Hematopoietic multipotent progenitor cell treated with erythropoietin and hydrocortisone succinate and interleukin-3 and kit ligand, for 17 days (in vitro differentiated cells): ENCODE data around the gene OLFM2.
"Not testable (repeated sequence)": the region's sequence is repeated elsewhere in the genome, so short reads cannot be mapped to it uniquely, and the experiment has no call there.

Experiments
- DNase-seq: peaks from one replicate; pipeline ENCODE4 v3.0.0-alpha.2; 2015; ENCODE audit warnings: low spot score

Gene OLFM2

DNA sequence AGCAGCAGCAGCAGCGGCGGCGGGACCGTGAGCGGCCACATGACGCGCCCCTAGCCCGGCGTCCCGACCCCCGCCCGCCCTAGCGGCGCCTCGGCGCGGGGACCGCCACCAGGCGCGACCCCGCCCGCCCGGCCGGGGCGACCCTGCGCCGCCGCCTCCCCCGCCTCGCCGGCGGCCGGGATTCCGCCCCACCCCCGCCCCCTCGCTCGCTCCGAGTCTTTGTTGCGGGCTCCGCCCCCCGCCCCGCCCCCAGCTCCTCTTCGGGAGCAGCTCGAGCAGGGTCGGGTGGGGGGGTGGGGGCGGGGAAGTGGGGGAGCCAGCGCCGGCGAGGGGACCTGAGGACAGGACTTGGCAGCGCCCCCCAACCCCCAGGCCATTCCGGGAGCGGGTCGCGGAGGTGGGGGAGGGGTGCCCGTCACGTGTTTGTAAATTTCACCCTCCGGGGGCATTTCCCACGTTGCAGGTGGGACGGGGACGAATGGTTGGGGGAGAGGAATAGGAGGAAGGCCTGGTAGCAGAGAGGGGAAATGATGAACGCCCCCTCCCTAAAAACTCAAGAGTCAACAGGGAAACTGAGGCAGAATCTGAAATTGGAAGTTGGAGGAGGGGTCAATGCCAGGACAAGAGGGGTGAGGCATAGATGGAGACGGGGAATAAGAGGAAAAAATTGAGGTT is at the start of gene OLFM2:
OLFM2 (minus strand) TSS at position 190 of the 675 bp plus-strand sequence; CDS start at position 41, 149 bp downstream.
- DNase-seq, result no peak

DNA sequence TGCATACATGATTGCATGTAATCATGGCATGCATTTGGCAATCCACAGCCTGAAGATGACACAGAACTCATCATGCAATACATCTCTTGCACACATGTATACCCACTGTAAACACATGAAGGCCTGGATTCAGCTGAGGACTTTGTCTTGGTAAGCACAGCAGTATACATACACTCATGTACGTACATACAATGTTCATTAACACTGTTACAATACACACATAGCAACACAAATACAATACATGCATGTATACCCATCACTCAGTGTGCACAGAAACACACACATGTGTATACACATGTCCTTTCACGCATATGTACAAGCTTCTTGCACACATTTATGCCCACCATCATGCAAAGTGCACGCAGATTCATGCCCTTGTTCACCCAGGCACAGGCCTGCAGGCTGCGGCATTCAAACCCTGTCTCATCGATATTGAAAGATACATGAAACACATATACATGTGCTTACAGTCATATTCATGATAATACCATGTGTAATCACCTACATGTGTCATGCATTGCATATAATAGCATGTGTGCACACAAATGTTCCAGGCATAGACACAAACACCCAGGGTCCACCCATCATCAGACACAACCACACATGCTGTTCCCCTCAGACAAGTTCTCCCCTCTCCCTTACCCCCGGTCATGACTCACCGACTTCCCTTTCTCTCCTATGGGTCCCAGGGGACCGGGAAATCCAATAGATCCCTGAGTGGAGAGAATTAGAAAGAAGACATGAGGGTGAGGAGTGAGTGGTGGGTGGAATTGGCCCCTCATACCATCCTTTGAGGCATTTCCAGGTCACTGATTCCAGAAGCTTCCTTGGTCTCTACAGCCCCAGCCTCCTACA is 45.3 kb upstream of the OLFM2 start:
- no peak for DNase-seq

DNA sequence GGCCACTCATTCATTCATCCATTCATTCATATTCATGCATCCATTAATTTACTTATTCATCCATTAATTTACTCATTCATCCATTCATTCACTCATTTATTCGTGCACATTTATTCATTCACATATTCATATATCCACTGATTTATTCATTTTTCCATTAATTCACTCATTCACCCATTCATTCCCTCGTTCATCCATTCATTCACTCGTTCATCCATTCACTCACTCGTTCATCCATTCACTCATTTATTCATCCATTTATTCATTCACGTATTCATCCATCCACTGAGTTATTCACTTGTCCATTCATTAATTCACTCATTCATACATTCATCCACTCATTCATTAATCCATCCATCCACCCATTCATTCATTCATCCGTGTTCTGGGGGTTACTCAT is 35.8 kb upstream of the OLFM2 start:
- no peak for DNase-seq

DNA sequence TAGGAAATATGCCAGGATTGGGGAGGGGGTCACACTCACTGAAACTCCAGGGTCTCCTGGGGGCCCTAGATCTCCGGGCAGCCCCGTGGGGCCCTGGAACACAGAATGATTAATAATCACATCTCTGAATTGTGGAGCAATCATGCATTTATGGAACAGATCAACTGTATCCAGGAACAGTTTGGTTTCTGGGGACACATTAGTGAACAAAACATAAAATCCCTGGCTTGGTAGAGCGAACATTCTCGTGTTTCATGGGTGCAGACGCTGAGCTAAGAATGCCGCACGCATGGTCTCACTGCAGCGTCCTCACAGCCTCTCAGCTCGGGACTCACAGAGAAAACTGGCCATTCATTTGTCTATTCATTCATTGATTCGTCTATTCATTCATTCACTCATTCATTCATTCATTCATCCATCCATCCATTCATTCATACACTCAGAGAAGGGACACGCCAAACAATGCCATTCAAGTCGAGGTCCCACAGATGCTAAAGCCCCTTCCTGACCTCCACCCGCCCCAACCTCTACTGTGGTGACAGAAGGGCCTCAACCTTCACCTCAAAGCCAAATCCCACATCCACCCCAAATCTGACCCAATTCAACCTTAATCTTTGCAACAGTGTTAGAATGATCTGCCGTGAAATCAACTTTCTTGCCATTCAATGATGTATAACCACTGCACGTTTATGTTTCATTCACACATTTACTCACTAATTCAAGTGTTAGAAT is 35.0 kb upstream of the OLFM2 start:
- no peak for DNase-seq

DNA sequence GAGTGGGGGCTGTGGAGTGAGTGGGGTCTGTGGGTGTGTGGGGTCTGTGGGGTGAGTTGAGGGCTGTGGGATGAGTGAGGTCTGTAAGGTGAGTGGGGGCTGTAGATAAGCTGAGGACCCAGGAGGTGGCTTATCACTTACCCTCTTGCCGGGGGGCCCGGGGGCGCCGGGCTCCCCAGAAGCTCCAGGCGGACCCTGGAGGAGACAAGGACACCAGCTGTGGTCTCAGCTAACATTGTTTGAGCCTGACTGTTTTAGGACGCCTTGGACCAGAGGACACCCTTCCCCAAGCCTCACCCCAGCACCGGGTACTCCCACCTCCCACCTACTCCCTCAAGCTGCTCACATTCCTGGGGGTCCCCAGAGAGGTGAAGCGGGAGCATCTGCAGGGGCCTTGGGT is 34.2 kb upstream of the OLFM2 start:
- no peak for DNase-seq

DNA sequence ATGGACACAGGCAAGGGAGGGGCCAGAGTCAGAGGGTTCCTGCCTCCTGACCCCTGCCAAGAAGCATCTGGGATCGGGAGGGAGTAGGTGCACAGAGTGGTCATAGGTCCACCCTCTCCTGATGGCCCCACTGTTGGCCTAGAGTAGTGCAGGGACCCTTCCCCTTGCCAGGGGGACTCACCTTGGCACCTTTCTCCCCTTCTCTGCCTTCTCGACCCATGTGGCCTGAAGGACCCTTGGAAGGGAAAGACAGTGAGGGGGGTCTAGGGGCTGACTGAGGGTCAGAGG is 33.3 kb upstream of the OLFM2 start:
- no peak for DNase-seq

DNA sequence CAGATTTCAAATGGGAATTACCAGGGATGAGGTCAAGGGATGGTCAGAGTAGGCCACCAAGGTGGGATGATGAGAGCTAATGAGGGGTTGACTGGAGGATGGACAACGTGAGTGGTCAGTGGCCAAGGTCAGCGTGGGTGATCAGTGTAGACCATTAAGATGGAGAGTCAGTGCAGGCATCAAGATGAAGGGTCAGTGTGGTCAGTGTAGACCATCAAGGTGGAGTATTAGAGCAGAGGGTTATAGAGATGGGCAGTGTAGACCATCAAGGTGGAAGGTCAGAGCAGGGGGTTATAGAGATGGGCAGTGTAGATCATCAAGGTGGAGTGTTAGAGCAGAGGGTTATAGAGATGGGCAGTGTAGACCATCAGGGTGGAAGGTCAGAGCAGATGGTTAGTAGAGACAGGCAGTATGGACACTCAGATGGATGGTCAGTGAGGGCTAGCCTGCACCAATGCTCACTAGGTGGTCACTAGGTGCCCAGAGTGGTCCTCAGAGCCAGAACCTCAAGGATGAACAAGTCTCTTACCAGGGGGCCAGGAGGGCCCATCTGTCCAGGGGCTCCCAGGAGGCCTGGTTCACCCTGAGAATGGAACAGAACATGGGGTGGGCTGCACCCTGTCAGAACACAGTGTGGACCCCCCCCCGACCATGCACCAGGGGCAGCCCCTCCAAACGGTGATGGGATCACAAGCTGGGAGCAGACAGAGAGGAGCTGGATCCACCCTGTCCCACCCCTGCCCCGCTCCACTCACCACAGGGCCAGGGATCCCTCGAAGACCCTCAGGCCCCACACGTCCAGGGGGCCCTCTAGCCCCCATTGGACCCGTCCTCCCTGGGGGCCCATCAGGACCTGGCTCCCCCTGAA is 32.7 kb upstream of the OLFM2 start:
- no peak for DNase-seq

DNA sequence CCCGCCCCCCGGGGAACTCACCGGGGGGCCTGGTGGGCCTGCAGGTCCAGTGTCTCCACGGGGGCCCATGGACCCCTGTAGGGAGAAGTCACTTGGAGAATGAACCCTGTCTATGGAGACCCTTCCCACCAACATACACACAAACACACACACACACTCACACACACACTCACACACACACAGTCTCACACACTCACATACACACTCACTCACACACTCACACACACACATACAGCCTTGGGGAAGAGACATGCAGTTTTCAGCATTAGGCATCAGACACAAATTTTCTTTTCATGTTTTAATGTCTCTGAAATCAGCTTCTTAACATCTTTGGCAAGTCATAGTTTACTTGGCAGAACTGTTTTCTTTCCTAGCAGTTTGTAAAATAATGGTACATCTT is 31.0 kb upstream of the OLFM2 start:
- no peak for DNase-seq

DNA sequence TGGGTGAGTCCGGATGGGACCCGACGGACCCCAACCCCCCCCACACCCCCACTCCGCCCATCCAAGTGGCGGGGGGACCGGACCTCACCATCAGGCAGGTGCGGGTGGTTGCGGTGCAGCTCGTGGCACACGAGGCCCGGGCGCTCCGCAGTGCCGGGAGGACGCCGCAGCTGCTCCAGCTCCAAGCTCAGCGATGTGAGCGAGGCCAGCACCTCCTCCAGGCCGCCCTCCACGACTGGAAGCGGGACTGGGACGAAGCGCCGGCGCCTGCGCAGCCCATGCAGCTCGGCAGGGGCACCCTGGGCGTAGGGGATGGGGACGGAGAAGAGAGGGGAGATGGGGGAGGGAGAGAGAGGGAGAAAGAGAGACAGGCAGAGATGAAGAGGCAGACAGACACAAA is 30.1 kb upstream of the OLFM2 start:
- DNase-seq, result no peak

DNA sequence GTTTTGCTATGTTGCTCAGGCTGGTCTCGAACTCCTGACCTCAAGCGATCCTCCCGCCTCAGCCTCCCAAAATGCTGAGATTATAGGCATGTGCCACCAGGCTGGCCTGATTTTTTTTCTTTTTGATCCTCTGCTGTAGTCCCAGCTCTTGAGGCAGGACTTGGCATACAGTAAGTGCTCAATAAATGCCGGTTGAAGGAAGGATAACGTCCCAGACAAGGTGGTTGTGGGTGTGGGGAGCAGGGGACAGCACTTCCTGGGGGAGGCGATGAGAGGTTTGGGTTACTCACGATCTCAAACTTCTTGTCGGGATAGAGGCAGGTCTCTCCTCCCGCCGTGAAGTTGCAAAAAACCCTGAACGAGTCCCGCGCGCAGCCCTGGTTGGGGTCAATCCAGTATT is 29.7 kb upstream of the OLFM2 start:
- DNase-seq, result no peak

DNA sequence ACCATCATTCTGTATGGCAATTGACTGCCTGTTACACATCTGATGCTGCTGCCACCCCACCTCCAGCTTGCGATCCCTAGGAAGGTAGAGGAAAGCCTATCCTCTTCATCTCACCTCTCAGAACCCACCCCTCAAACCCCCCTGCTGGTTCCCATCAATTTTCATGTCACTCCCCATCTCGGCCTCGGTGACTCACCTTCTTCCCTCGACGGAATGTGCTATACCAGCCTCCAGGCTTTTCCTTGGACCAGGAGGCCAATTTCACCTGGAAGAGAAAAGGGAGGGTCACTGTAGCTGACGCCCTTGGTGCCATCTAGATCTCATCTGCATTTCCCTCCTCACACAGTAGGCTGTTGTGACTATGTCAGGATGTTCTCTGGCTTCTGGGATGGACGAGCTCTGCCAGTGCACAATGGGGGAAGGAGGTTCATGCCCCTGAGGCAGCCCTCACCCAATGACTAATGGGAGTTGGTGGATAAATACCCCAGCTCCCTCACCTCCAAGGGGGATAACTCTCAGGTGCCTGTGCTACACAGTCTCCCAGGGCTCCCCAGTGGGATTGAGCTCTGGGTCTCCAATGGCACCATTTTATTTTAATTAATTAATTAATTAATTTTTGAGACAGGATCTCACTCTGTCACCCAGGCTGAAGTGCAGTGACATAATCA is 26.4 kb upstream of the OLFM2 start:
- DNase-seq, result no peak

DNA sequence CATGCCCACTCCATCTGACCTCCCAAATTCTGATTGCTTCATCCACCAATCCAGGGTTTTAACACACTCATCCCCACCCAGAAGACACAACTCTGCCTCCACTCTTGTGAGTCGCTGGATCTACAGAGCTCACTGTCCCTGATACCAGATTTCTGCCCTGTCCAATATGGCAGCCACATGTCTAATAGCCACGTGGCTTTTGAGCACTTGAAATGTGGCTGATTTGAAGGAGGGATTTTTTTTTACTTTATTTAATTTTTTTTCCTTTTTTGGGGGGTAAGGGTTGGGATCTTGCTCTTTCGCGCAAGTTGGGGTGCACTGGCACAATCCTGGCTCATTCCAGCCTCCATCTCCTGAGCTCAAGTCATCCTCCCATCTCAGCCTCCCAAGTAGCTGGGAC is 24.8 kb upstream of the OLFM2 start:
- DNase-seq, result no peak

DNA sequence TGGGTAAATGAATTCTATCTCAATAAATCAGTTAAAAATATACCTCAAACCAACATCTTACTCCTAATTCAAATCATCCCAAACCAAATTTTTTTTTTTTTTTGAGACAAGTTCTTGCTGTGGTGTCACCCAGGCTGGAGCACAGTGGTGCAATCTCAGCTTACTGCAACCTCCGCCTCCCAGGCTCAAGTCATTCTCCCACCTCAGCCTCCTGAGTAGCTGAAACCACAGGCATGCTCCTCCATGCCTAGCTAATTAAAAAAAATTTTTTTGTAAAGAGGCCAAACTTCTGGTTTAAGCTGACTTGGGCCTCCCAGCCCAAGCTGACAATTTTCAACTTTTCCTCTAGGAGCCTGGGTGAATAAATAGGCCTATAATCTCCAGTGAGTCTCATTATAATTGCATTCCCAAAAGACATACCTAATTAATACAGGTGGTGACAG is 22.1 kb upstream of the OLFM2 start:
- no peak for DNase-seq

DNA sequence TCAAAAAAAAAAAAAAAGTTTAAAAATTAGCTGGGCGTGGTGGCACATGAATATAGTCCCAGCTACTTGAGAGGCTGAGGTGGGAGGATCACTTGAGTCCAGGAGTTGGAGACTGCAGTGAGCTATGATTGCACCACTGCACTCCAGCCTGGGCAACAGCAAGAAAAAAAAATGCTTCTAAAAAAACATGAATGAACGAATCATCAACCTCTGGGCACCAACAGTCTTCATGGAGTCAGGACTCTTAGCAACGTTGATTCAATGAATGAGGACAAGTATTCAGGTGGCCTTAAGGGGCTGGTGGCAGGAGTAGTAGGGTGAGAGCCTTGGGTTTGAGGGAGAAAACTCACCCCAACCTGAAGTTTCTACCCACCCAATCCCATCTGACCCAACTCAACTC is 20.6 kb upstream of the OLFM2 start:
- no peak for DNase-seq

DNA sequence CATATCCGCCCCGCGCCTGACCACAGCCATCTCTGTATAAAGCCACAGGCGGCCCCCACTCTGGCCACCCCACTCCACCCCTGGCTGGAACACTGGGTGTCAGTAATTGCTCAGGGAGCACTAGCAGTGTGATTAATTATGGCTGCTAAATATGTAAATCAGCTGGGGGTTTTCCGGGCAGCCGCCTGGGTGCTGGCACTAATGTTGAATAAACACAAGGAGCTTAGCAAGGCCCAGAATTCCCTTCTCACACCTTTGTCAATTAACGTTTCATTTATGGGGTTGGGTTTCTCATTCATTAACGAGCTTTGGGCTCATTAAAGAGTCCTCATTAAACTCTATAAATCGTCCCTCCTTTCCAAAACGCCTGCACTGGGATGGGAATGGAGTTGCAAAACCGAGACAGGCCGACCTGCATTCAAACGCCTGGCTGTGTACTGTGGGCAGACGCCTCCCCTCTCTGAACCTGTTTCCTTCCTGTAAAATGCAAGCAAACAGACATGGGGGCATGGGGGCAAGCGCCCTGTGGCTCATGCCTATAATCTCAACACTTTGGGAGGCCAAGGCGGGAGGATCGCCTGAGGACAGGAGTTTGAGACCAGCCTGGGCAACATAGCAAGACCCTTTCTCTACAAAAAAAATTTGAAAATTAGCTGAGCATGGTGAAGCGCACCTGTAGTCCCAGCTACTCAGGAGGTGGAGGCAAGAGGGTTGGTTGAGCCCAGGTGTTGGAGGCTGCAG is 17.7 kb upstream of the OLFM2 start:
- no peak for DNase-seq

DNA sequence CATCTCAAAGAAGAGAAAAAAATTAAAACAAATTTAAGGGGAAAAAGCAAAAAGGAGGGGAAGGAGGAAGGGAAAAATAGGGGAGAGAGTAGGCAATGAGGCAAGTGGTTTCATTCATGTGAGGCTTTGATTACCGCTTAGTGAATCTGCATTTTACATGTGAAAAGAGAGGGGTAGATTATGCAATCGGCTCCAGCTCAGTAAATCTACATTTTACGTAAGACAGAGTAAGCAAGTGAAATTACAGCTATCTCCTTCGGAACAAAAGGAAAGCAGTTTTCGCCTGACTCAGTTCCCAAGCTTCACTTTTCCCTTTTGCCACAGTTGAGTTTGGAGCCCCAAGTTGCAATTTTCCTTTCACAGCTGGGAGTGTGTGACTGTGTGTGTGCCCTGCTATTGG is 16.0 kb upstream of the OLFM2 start:
- DNase-seq, result no peak

DNA sequence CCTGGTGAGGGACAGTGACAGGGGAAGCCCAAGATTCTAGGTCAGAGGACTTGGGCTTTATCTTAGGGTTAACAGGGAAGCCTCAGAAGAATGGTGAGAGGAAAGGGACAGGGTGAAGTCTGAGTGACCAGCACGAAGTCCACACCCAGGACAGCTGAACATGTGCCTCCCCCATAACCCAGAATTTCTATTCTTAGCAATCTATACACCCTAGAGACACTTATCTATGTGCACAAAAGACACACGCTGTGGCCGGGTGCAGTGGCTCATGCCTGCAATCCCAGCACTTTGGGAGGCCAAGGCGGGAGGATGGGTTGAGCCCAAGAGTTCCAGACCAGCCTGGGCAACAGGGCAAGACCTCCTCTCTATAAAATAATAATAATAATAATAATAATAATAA is 11.1 kb upstream of the OLFM2 start:
- no peak for DNase-seq

DNA sequence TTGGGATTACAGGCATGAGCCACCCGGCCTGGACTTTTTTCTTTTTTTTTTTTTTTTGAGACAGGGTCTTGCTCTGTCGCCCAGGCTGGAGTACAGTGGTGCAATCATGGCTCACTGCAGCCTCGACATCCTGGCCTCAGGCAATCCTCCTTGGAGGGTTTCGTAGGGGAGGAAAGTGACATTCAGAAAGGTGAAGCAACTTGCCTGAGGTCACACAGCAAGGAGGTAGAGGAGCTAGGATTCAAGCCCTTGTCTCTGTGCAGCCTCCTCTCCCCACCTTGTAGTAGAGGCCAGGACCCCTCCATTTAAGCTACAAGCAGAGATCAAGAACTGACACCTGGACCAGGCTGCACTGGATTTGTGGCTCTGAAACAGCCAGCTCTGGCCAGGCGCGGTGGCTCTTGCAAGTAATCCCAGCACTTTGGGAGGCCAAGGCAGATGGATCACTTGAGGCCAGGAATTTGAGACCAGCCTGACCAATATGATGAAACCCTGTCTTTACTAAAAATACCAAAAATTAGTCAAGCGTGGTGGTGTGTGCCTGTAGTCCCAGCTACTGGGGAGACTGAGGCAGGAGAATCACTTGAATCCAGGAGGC is 10.3 kb upstream of the OLFM2 start:
- DNase-seq, result not testable (repeated sequence)

DNA sequence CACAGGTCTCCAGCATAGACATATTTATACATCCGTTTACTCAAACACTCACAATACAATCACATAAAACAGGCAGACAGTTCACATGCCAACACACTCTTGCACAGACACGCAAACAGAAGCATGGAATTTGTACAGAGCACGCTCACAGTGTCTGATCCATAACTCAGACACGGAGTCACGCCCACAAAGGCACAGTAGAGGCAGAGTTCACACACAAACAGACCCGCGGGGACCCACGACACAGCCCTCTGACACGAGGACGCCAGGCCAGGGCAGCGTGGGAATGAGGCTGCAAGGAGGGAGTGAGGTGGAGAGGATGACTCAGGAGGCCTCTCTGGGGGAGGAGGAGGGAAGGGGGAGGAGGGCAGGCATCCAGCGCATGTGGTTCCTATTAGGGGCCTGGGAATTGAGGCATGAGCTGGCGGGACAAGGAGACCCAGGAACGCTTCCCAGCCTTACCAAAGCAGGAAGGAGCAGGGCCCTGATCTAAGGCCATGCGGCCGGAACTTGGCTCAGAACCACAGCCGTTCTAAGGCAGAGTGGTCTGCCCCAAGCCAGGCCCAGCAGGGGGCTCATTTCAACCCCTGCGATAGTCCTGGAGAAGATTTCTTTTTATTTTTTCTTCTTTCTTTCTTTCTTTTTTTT is 9.1 kb upstream of the OLFM2 start:
- no peak for DNase-seq

DNA sequence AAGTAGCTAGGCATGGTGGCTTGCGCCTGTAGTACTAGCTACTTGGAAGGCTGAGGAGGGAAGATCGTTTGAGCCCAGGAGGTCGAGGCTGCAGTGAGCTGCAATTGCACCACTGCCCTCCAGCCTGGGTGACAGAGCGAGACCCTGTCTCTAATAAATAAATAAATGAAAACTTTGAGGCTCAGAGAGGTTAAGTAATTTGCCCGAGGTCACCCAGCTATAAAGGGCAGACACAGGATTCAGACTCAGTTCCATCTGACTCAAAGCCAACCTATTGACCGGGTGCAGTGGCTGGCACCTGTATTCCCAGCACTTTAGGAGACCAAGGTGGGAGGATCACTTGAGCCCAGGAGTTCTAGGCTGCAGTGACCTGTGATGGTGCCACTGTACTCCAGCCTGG is 7.4 kb upstream of the OLFM2 start:
- no peak for DNase-seq
